Measurements from ENCODE around the gene POU4F3. TPM values are rescaled to one million over a fixed set of nuclear protein-coding genes. Genes with fewer than 3 reads are reported as not detected.

Gene POU4F3
- total RNA-seq, 1 donor from 2014 or later = 0.18 TPM

DNA sequence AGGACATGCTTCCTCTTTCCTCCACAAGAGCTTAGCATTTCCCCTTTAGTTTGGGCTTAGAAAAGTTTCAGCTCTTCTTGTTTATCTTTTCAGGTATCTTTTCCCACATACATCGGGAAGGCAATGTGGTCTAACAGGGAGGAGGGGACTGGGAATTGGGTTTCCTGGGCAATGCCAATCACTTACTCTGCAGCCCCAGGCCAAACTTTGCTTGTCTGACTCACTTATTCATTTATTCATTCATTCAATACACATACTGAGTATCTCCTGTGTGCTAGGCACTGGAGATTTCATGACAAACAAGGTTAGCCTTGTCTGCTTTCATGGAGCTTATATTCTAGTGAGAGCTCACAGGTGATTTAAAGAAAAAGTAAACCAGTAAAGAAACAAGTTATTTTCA is 10.7 kb upstream of the POU4F3 start:
- Histone ChIP-seq H3K27me3 (ENCODE audit: insufficient read depth, low read length) (peaks cover 39% of the 10 kb centered on the region), H3K4me2 (ENCODE audit: low read length) (no peak overlapping the region), H3K9me3 (ENCODE audit: insufficient read depth, low read depth, low read length) (no peaks in the 10 kb centered on the region), H3K4me1 (ENCODE audit: insufficient read depth, low read length) (no peaks in the 10 kb centered on the region), H3K36me3 (ENCODE audit: insufficient read depth, low read length) (no peaks in the 10 kb centered on the region), H3K9ac (ENCODE audit: low read length) (no peak overlapping the region), H2AFZ (ENCODE audit: low read depth, low read length) (no peak overlapping the region), H3K27ac (ENCODE audit: low read depth, low read length) (no peak overlapping the region), H3K4me3 (ENCODE audit: insufficient read depth, low read depth, low read length) (no peak overlapping the region), H4K20me1 (ENCODE audit: insufficient read depth, low read length) (no peaks in the 10 kb centered on the region), H3K79me2 (ENCODE audit: insufficient read depth, low read length) (no peaks in the 10 kb centered on the region)
- Mint-ChIP-seq H3K9me3 (ENCODE audit: unreplicated experiment) (peaks cover 3% of the 10 kb centered on the region), H3K4me1 (ENCODE audit: low read depth, unreplicated experiment) (peaks cover 5% of the 10 kb centered on the region), H3K36me3 (ENCODE audit: low read depth, unreplicated experiment) (peaks cover 5% of the 10 kb centered on the region), H3K4me3 (ENCODE audit: unreplicated experiment) (no peak overlapping the region), H3K27me3 (ENCODE audit: low read depth, unreplicated experiment) (peaks cover 35% of the 10 kb centered on the region), H3K27ac (ENCODE audit: unreplicated experiment) (no peak overlapping the region)
- no peak for FAIRE-seq
- TF ChIP-seq, protein P1, sequence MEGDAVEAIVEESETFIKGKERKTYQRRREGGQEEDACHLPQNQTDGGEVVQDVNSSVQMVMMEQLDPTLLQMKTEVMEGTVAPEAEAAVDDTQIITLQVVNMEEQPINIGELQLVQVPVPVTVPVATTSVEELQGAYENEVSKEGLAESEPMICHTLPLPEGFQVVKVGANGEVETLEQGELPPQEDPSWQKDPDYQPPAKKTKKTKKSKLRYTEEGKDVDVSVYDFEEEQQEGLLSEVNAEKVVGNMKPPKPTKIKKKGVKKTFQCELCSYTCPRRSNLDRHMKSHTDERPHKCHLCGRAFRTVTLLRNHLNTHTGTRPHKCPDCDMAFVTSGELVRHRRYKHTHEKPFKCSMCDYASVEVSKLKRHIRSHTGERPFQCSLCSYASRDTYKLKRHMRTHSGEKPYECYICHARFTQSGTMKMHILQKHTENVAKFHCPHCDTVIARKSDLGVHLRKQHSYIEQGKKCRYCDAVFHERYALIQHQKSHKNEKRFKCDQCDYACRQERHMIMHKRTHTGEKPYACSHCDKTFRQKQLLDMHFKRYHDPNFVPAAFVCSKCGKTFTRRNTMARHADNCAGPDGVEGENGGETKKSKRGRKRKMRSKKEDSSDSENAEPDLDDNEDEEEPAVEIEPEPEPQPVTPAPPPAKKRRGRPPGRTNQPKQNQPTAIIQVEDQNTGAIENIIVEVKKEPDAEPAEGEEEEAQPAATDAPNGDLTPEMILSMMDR (IDR thresholded peaks at IDR 0.05; ENCODE audit: insufficient read depth, low read depth, low read length) = no peak
- TF ChIP-seq EZH2 (IDR thresholded peaks at IDR 0.05; ENCODE audit: insufficient read depth, low read length) = no peak
- DNase-seq (ENCODE audit: low read depth) = no peak

DNA sequence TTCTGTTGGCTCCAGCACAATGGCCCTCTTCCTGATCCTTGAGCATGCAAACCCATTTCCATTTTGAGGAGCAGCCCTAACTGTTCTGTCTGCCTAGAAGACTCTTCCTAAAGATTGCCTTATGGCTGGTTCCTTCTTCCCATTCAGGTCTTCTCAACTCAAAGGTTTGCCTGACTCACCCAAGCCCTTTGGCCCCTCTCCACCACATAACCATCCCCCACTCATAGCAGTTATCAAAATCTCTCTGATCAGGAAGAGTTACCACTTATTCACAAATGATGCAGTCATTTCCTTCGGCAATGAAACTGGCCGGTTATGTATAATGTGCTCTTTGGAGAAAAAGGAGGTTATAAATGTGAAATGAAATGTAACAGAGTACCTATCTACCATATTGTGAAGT is 8.9 kb upstream of the POU4F3 start:
- H3K79me2 ChIP-seq (ENCODE audit: insufficient read depth, low read length) = no peaks in the 10 kb centered on the region
- H2AFZ ChIP-seq (ENCODE audit: low read depth, low read length) = no peak overlapping the region
- no peak for TF ChIP-seq EZH2 (IDR thresholded peaks at IDR 0.05; ENCODE audit: insufficient read depth, low read length)
- TF ChIP-seq, protein P1 (IDR thresholded peaks at IDR 0.05; ENCODE audit: insufficient read depth, low read depth, low read length) = no peak
- H3K36me3 Mint-ChIP-seq (ENCODE audit: low read depth, unreplicated experiment) = peaks cover 5% of the 10 kb centered on the region
- peaks cover 5% of the 10 kb centered on the region for H3K4me1 Mint-ChIP-seq (ENCODE audit: low read depth, unreplicated experiment)
- no peak for FAIRE-seq
- no peak overlapping the region for H3K27ac ChIP-seq (ENCODE audit: low read depth, low read length)
- H3K4me2 ChIP-seq (ENCODE audit: low read length) = no peak overlapping the region
- no peak overlapping the region for H3K27ac Mint-ChIP-seq (ENCODE audit: unreplicated experiment)
- H3K9me3 Mint-ChIP-seq (ENCODE audit: unreplicated experiment) = peaks cover 6% of the 10 kb centered on the region
- H3K9me3 ChIP-seq (ENCODE audit: insufficient read depth, low read depth, low read length) = no peaks in the 10 kb centered on the region
- no peak for DNase-seq (ENCODE audit: low read depth)
- H3K4me3 ChIP-seq (ENCODE audit: insufficient read depth, low read depth, low read length) = no peak overlapping the region
- peaks cover 56% of the 10 kb centered on the region for H3K27me3 ChIP-seq (ENCODE audit: insufficient read depth, low read length)
- no peak overlapping the region for H3K9ac ChIP-seq (ENCODE audit: low read length)
- H3K4me1 ChIP-seq (ENCODE audit: insufficient read depth, low read length) = no peaks in the 10 kb centered on the region
- H3K4me3 Mint-ChIP-seq (ENCODE audit: unreplicated experiment) = no peak overlapping the region
- peaks cover 49% of the 10 kb centered on the region for H3K27me3 Mint-ChIP-seq (ENCODE audit: low read depth, unreplicated experiment)
- no peaks in the 10 kb centered on the region for H3K36me3 ChIP-seq (ENCODE audit: insufficient read depth, low read length)
- no peaks in the 10 kb centered on the region for H4K20me1 ChIP-seq (ENCODE audit: insufficient read depth, low read length)

DNA sequence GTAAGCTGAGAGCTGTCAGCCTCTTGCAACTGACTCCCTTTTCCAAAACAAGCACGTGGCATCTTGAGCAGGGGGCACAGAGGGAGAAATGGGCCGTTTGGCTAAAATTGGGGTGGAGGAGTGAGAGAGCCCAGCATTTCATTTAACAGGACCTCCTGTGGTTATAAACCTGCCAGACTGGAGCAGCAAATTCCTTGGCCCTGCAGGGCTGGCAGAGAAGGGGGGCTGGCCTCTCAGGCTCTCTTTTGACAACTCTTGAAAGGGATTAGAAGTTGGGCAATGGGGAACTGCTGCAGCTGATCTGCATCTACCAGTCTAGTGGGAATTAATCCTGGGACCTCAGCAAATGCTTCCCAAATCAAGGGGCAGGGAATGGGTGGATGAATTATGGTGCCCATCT is 7.2 kb upstream of the POU4F3 start:
- Mint-ChIP-seq H3K4me3 (ENCODE audit: unreplicated experiment) (no peak overlapping the region), H3K27me3 (ENCODE audit: low read depth, unreplicated experiment) (peaks cover 58% of the 10 kb centered on the region), H3K27ac (ENCODE audit: unreplicated experiment) (no peak overlapping the region), H3K36me3 (ENCODE audit: low read depth, unreplicated experiment) (peaks cover 2% of the 10 kb centered on the region), H3K4me1 (ENCODE audit: low read depth, unreplicated experiment) (peaks cover 10% of the 10 kb centered on the region), H3K9me3 (ENCODE audit: unreplicated experiment) (peaks cover 6% of the 10 kb centered on the region)
- no peaks in the 10 kb centered on the region for H3K79me2 ChIP-seq (ENCODE audit: insufficient read depth, low read length)
- H3K36me3 ChIP-seq (ENCODE audit: insufficient read depth, low read length) = no peaks in the 10 kb centered on the region
- H3K27me3 ChIP-seq (ENCODE audit: insufficient read depth, low read length) = peaks cover 70% of the 10 kb centered on the region
- FAIRE-seq = no peak
- H3K9me3 ChIP-seq (ENCODE audit: insufficient read depth, low read depth, low read length) = no peaks in the 10 kb centered on the region
- no peaks in the 10 kb centered on the region for H3K4me1 ChIP-seq (ENCODE audit: insufficient read depth, low read length)
- TF ChIP-seq, protein P1 (IDR thresholded peaks at IDR 0.05; ENCODE audit: insufficient read depth, low read depth, low read length) = no peak
- TF ChIP-seq EZH2 (IDR thresholded peaks at IDR 0.05; ENCODE audit: insufficient read depth, low read length) = no peak
- H4K20me1 ChIP-seq (ENCODE audit: insufficient read depth, low read length) = no peaks in the 10 kb centered on the region
- H3K4me2 ChIP-seq (ENCODE audit: low read length) = no peak overlapping the region
- no peak overlapping the region for H3K27ac ChIP-seq (ENCODE audit: low read depth, low read length)
- no peak overlapping the region for H3K4me3 ChIP-seq (ENCODE audit: insufficient read depth, low read depth, low read length)
- H3K9ac ChIP-seq (ENCODE audit: low read length) = no peak overlapping the region
- no peak overlapping the region for H2AFZ ChIP-seq (ENCODE audit: low read depth, low read length)
- no peak for DNase-seq (ENCODE audit: low read depth)
